Activated CD8-positive, alpha-beta T cell treated with anti-CD3 and anti-CD28 coated beads, Interleukin-2, amount 10 ng/mL, durations not matched to agents 7 days and 5 days (primary cell): Measurements from ENCODE around the gene BBS9. TPM values are rescaled to one million over a fixed set of nuclear protein-coding genes. Genes with fewer than 3 reads are reported as not detected.

ENCODE experiments used
- ATAC-seq: fragments of 150-1000 bp; cut with Tn5 transposase; one replicate; pipeline ENCODE4 v1.10.0; 2021; ENCODE audit warnings: moderate library complexity
- CTCF ChIA-PET: fragments of 350-600 bp; sonication (Branson Sonifier 250); formaldehyde crosslinking; loops from one replicate; lab custom pipeline; 2021; ENCODE audit warnings: antibody characterized with exemption; lab: Charles Lee
- POLR2A ChIA-PET: fragments of 350-600 bp; sonication (Branson Sonifier 250); formaldehyde crosslinking; loops from one replicate; lab custom pipeline; 2021; ENCODE audit warnings: antibody characterized with exemption; lab: Charles Lee
- DNase-seq: peaks from one replicate; pipeline ENCODE4 v3.0.0-alpha.2; 2020
- H3K27ac Mint-ChIP-seq: one replicate; pipeline ENCODE4 v1.8.0; 2021; ENCODE audit warnings: mild to moderate bottlenecking, mixed read lengths
- H3K27me3 Mint-ChIP-seq: one replicate; pipeline ENCODE4 v1.8.0; 2021; ENCODE audit warnings: low read depth, mixed read lengths
- H3K36me3 Mint-ChIP-seq: one replicate; pipeline ENCODE4 v1.8.0; 2021; ENCODE audit warnings: low read depth, mixed read lengths
- H3K4me1 Mint-ChIP-seq: one replicate; pipeline ENCODE4 v1.8.0; 2021; ENCODE audit warnings: low read depth, mixed read lengths
- H3K4me3 Mint-ChIP-seq: one replicate; pipeline ENCODE4 v1.8.0; 2021; ENCODE audit warnings: mild to moderate bottlenecking, mixed read lengths
- H3K9me3 Mint-ChIP-seq: one replicate; pipeline ENCODE4 v1.8.0; 2022; ENCODE audit warnings: mixed read lengths; ENCODE audit not compliant: insufficient read depth
- total RNA-seq, 2 experiments: library from RNA; stranded (reverse); gene quantifications; one replicate each; pipeline ENCODE4 v1.2.3, GENCODE V29; 2021

Gene BBS9
- total RNA-seq, 2 experiments from 2014 or later = 7.9 to 11.8 TPM

- Mint-ChIP-seq H3K4me3 (no peak overlapping the region), H3K27me3 (no peaks in the 10 kb centered on the region), H3K4me1 (no peaks in the 10 kb centered on the region), H3K9me3 (no peaks in the 10 kb centered on the region), H3K27ac (no peak overlapping the region), H3K36me3 (peaks cover 30% of the 10 kb centered on the region)
- DNase-seq (no peak), ATAC-seq (no peak)
- POLR2A ChIA-PET = no interaction called here
- CTCF ChIA-PET = interaction anchor here (1.1 kb wide), 1 partner anchor 66 kb away, joined by 3 read pairs; no protein-coding TSS in a partner anchor
Measured at GRCh38 chr7:33100770-33101169, 28.6 kb upstream of the BBS9 start.

- no peak overlapping the region for H3K27ac Mint-ChIP-seq
- ChIA-PET CTCF (no interaction called here), POLR2A (interaction anchor here (1.9 kb wide), 1 partner anchor 40 kb away, joined by 6 read pairs; the partner anchor contains the start of gene NT5C3A)
- DNase-seq (no peak), ATAC-seq (no peak)
- H3K36me3 Mint-ChIP-seq = peaks cover 24% of the 10 kb centered on the region
- H3K4me3 Mint-ChIP-seq = no peak overlapping the region
- no peaks in the 10 kb centered on the region for H3K9me3 Mint-ChIP-seq
- H3K4me1 Mint-ChIP-seq = peaks cover 4% of the 10 kb centered on the region
- no peaks in the 10 kb centered on the region for H3K27me3 Mint-ChIP-seq
Measured at GRCh38 chr7:33101906-33102305, 27.5 kb upstream of the BBS9 start.

GRCh38 chr7:33107136-33108066 lies 22.0 kb upstream of the BBS9 start:
- DNase-seq (peak; percentile 75), ATAC-seq (peak; percentile 31)
- H3K36me3 Mint-ChIP-seq = peaks cover 7% of the 10 kb centered on the region
- peaks cover 13% of the 10 kb centered on the region for H3K27me3 Mint-ChIP-seq
- no peak overlapping the region for H3K27ac Mint-ChIP-seq
- peaks cover 29% of the 10 kb centered on the region for H3K4me1 Mint-ChIP-seq
- ChIA-PET CTCF (interaction anchor here (0.6 to 4.4 kb wide), 56 partner anchors 9 to 618 kb away, joined by 3 to 80 read pairs (median 5); partner anchors contain the start of genes BBS9, KBTBD2, LSM5 and NT5C3A), POLR2A (interaction anchor here (0.9 to 2.4 kb wide), 5 partner anchors 45 to 261 kb away, joined by 3 to 14 read pairs (median 7); partner anchors contain the start of genes KBTBD2 and NT5C3A)
- peak overlapping the region; percentile 87 for H3K4me3 Mint-ChIP-seq
- H3K9me3 Mint-ChIP-seq = no peaks in the 10 kb centered on the region

GRCh38 chr7:33108554-33109004 lies 20.8 kb upstream of the BBS9 start:
- peak; percentile 33 for DNase-seq
- ChIA-PET POLR2A (interaction anchor here (0.6 to 2.4 kb wide), 7 partner anchors 22 to 262 kb away, joined by 3 to 14 read pairs (median 4); partner anchors contain the start of genes KBTBD2 and NT5C3A), CTCF (interaction anchor here (0.8 to 4.4 kb wide), 50 partner anchors 9 to 619 kb away, joined by 3 to 80 read pairs (median 6); partner anchors contain the start of genes BBS9, KBTBD2, LSM5 and NT5C3A)
- no peaks in the 10 kb centered on the region for H3K9me3 Mint-ChIP-seq
- H3K27ac Mint-ChIP-seq = peak overlapping the region; percentile 66
- H3K36me3 Mint-ChIP-seq = no peaks in the 10 kb centered on the region
- peaks cover 17% of the 10 kb centered on the region for H3K27me3 Mint-ChIP-seq
- ATAC-seq = peak; percentile 17
- peak overlapping the region; percentile 87 for H3K4me3 Mint-ChIP-seq
- H3K4me1 Mint-ChIP-seq = peaks cover 29% of the 10 kb centered on the region

- H3K4me1 Mint-ChIP-seq = peaks cover 29% of the 10 kb centered on the region
- POLR2A ChIA-PET = interaction anchor here (0.6 to 2.4 kb wide), 7 partner anchors 21 to 263 kb away, joined by 3 to 14 read pairs (median 4); partner anchors contain the start of genes KBTBD2 and NT5C3A
- ATAC-seq = peak; percentile 94
Measured at GRCh38 chr7:33109005-33109757, 20.2 kb upstream of the BBS9 start, which contains the start of gene RP9. Gene RP9, minus strand, starts transcription at chr7:33109404. Its CDS starts 32 bp downstream, at chr7:33109372.

GRCh38 chr7:33109758-33110238 lies 19.6 kb upstream of the BBS9 start:
- Mint-ChIP-seq H3K4me3 (peak overlapping the region; percentile 70), H3K36me3 (no peaks in the 10 kb centered on the region), H3K27me3 (peaks cover 23% of the 10 kb centered on the region), H3K4me1 (peaks cover 29% of the 10 kb centered on the region), H3K27ac (no peak overlapping the region), H3K9me3 (no peaks in the 10 kb centered on the region)
- DNase-seq (no peak), ATAC-seq (no peak)
- ChIA-PET CTCF (interaction anchor here (0.9 to 4.4 kb wide), 14 partner anchors 11 to 348 kb away, joined by 3 to 80 read pairs (median 6); partner anchors contain the start of genes BBS9 and NT5C3A), POLR2A (interaction anchor here (1.0 to 2.4 kb wide), 3 partner anchors 20 to 219 kb away, joined by 3 to 14 read pairs (median 4); no protein-coding TSS in a partner anchor)

More at GRCh38 chr7:33109005-33109757, 20.2 kb upstream of the BBS9 start, which contains the start of gene RP9:
- no peaks in the 10 kb centered on the region for H3K36me3 Mint-ChIP-seq
- H3K4me3 Mint-ChIP-seq = peak within 1 kb of the TSS; percentile 87
- H3K9me3 Mint-ChIP-seq = no peaks in the 10 kb centered on the region
- peak within 1 kb of the TSS; percentile 66 for H3K27ac Mint-ChIP-seq
- DNase-seq = peak; percentile 78
- CTCF ChIA-PET = interaction anchor here (0.6 to 4.4 kb wide), 38 partner anchors 8 to 619 kb away, joined by 3 to 80 read pairs (median 6); partner anchors contain the start of genes BBS9, KBTBD2, LSM5 and NT5C3A
- peaks cover 19% of the 10 kb centered on the region for H3K27me3 Mint-ChIP-seq

GRCh38 chr7:33111614-33112013 lies 17.8 kb upstream of the BBS9 start:
- ChIA-PET CTCF (no interaction called here), POLR2A (no interaction called here)
- H3K27ac Mint-ChIP-seq = no peak overlapping the region
- peaks cover 27% of the 10 kb centered on the region for H3K4me1 Mint-ChIP-seq
- H3K9me3 Mint-ChIP-seq = no peaks in the 10 kb centered on the region
- ATAC-seq (no peak), DNase-seq (no peak)
- peaks cover 36% of the 10 kb centered on the region for H3K27me3 Mint-ChIP-seq
- H3K36me3 Mint-ChIP-seq = no peaks in the 10 kb centered on the region
- H3K4me3 Mint-ChIP-seq = no peak overlapping the region

GRCh38 chr7:33114976-33115375 lies 14.4 kb upstream of the BBS9 start:
- Mint-ChIP-seq H3K36me3 (peaks cover 3% of the 10 kb centered on the region), H3K9me3 (no peaks in the 10 kb centered on the region), H3K4me3 (no peak overlapping the region), H3K27me3 (peaks cover 48% of the 10 kb centered on the region), H3K27ac (no peak overlapping the region), H3K4me1 (peaks cover 4% of the 10 kb centered on the region)
- ChIA-PET CTCF (no interaction called here), POLR2A (no interaction called here)
- ATAC-seq (no peak), DNase-seq (no peak)

- H3K9me3 Mint-ChIP-seq = no peaks in the 10 kb centered on the region
Measured at GRCh38 chr7:33118383-33118782, 11.0 kb upstream of the BBS9 start.

GRCh38 chr7:33127085-33127484 lies 2.3 kb upstream of the BBS9 start:
- H3K27ac Mint-ChIP-seq = no peak overlapping the region
- peaks cover 2% of the 10 kb centered on the region for H3K27me3 Mint-ChIP-seq
- DNase-seq (no peak), ATAC-seq (no peak)
- H3K4me3 Mint-ChIP-seq = no peak overlapping the region
- H3K4me1 Mint-ChIP-seq = peaks cover 21% of the 10 kb centered on the region
- POLR2A ChIA-PET = no interaction called here
- CTCF ChIA-PET = no interaction called here
- H3K36me3 Mint-ChIP-seq = no peaks in the 10 kb centered on the region
- no peaks in the 10 kb centered on the region for H3K9me3 Mint-ChIP-seq

More at GRCh38 chr7:33118383-33118782, 11.0 kb upstream of the BBS9 start:
- Mint-ChIP-seq H3K4me1 (no peaks in the 10 kb centered on the region), H3K27me3 (peaks cover 40% of the 10 kb centered on the region), H3K27ac (no peak overlapping the region), H3K4me3 (no peak overlapping the region), H3K36me3 (peaks cover 3% of the 10 kb centered on the region)
- ChIA-PET POLR2A (no interaction called here), CTCF (no interaction called here)
- ATAC-seq (no peak), DNase-seq (no peak)

- no peak for ATAC-seq
- CTCF ChIA-PET = interaction anchor here (4.5 kb wide), 1 partner anchor 20 kb away, joined by 29 read pairs; the partner anchor contains the start of gene RP9
- Mint-ChIP-seq H3K4me3 (peak overlapping the region; percentile 96), H3K9me3 (no peaks in the 10 kb centered on the region), H3K36me3 (no peaks in the 10 kb centered on the region), H3K27ac (peak overlapping the region; percentile 86), H3K4me1 (peaks cover 21% of the 10 kb centered on the region), H3K27me3 (peaks cover 2% of the 10 kb centered on the region)
- no peak for DNase-seq
- POLR2A ChIA-PET = no interaction called here
Measured at GRCh38 chr7:33128631-33128989, 754 bp upstream of the BBS9 start.
